Measurements from ENCODE around the gene TBPL1. TPM values are rescaled to one million over a fixed set of nuclear protein-coding genes. Genes with fewer than 3 reads are reported as not detected.

TBPL1 gene
- total and polyA plus RNA-seq, 2 of the 13 experiments (the other 11 are each of a cell fraction or from before 2014, with no cell fraction given), result 25.3 to 39.3 TPM

- no peak overlapping the region for H3K4me3 ChIP-seq (replicated peaks in 1 of 3; ENCODE audit: insufficient read depth in 1 of 3, low read depth in 2 of 3, low read length in 3 of 3)
- H3K36me3 ChIP-seq (replicated peaks in 1 of 2; ENCODE audit: control insufficient read depth in 1 of 2, insufficient read depth in 2 of 2, low read length in 2 of 2), result peaks cover 0 to 4% of the 10 kb centered on the region in 2 experiments; a peak in 4 of 5 replicates
- 100% methylated on average over 1 of the region's 1 CpG for WGBS (ENCODE audit: low lambda C conversion rate)
- H3K4me2 ChIP-seq (ENCODE audit: low read depth, low read length), result no peak overlapping the region
- FAIRE-seq (no peak), ATAC-seq (no peak), DNase-seq (ENCODE audit: low spot score) (no peak)
- POLR2A ChIA-PET, result no interaction called here
- intact Hi-C loops (cut with micrococcal nuclease; ENCODE audit: unreplicated experiment) (no loop called here), in situ Hi-C loops (cut with HindIII; ENCODE audit: extremely low pct_ligation_motif_present, low pct_unique_long_range_greater_than_20kb) (no loop called here)
- H3K9me3 ChIP-seq (ENCODE audit: low read length), result no peaks in the 10 kb centered on the region
- H3K27me3 ChIP-seq (ENCODE audit: control insufficient read depth in 1 of 2, insufficient read depth in 2 of 2, low read length in 2 of 2), result no peaks in the 10 kb centered on the region
- no peak overlapping the region for H3K9ac ChIP-seq (ENCODE audit: insufficient read depth, low read depth, low read length)
- CTCF ChIA-PET (ENCODE audit: low intra/inter-chr PET ratio, low total read pairs), result no interaction called here
- TF ChIP-seq SNAPC4 (CRISPR knock-in tag; IDR thresholded peaks at IDR 0.05) (no peak), ZSCAN22 (CRISPR knock-in tag; IDR thresholded peaks at IDR 0.05) (no peak), TEAD3 (CRISPR knock-in tag; optimal IDR thresholded peaks at IDR 0.05; ENCODE audit: borderline replicate concordance) (no peak), ZNF138 (CRISPR knock-in tag; IDR thresholded peaks at IDR 0.05; ENCODE audit: low read depth) (no peak), ZNF234 (CRISPR knock-in tag; conservative IDR thresholded peaks at IDR 0.05) (no peak), KDM4B (CRISPR knock-in tag; IDR thresholded peaks at IDR 0.05) (no peak), ZNF281 (CRISPR knock-in tag; IDR thresholded peaks at IDR 0.05; ENCODE audit: borderline replicate concordance) (no peak), NRL (CRISPR knock-in tag; IDR thresholded peaks at IDR 0.05; ENCODE audit: borderline replicate concordance) (no peak)
- TF ChIP-seq, protein P1, sequence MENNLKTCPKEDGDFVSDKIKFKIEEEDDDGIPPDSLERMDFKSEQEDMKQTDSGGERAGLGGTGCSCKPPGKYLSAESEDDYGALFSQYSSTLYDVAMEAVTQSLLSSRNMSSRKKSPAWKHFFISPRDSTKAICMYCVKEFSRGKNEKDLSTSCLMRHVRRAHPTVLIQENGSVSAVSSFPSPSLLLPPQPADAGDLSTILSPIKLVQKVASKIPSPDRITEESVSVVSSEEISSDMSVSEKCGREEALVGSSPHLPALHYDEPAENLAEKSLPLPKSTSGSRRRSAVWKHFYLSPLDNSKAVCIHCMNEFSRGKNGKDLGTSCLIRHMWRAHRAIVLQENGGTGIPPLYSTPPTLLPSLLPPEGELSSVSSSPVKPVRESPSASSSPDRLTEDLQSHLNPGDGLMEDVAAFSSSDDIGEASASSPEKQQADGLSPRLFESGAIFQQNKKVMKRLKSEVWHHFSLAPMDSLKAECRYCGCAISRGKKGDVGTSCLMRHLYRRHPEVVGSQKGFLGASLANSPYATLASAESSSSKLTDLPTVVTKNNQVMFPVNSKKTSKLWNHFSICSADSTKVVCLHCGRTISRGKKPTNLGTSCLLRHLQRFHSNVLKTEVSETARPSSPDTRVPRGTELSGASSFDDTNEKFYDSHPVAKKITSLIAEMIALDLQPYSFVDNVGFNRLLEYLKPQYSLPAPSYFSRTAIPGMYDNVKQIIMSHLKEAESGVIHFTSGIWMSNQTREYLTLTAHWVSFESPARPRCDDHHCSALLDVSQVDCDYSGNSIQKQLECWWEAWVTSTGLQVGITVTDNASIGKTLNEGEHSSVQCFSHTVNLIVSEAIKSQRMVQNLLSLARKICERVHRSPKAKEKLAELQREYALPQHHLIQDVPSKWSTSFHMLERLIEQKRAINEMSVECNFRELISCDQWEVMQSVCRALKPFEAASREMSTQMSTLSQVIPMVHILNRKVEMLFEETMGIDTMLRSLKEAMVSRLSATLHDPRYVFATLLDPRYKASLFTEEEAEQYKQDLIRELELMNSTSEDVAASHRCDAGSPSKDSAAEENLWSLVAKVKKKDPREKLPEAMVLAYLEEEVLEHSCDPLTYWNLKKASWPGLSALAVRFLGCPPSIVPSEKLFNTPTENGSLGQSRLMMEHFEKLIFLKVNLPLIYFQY (CRISPR knock-in tag; IDR thresholded peaks at IDR 0.05; ENCODE audit: borderline replicate concordance), result no peak
- TF ChIP-seq, protein P2, sequence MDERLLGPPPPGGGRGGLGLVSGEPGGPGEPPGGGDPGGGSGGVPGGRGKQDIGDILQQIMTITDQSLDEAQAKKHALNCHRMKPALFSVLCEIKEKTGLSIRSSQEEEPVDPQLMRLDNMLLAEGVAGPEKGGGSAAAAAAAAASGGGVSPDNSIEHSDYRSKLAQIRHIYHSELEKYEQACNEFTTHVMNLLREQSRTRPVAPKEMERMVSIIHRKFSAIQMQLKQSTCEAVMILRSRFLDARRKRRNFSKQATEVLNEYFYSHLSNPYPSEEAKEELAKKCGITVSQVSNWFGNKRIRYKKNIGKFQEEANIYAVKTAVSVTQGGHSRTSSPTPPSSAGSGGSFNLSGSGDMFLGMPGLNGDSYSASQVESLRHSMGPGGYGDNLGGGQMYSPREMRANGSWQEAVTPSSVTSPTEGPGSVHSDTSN (CRISPR knock-in tag; IDR thresholded peaks at IDR 0.05), result no peak
- peaks cover 6% of the 10 kb centered on the region; the same call in 1 of the 2 replicates for H3K4me1 ChIP-seq (ENCODE audit: insufficient read depth, low read length)
- H3K27ac ChIP-seq (ENCODE audit: extremely low read length, insufficient read depth, low read length), result no peak overlapping the region
- no peaks in the 10 kb centered on the region for H4K20me1 ChIP-seq (ENCODE audit: insufficient read depth, low read length)
- no peaks in the 10 kb centered on the region for H3K79me2 ChIP-seq (ENCODE audit: insufficient read depth, low read length)
- BruUV-seq (replicated peaks), result no TSS peak
- no peak overlapping the region for H2AFZ ChIP-seq (ENCODE audit: low read length)
These were observed 37.3 kb downstream of the TBPL1 start for GRCh38 chr6:133990321-133990720.
